ENCODE measurements around the gene TNFSF13.

Gene TNFSF13

GRCh38 chr17:7558544-7559319 lies at the start of gene TNFSF13:
Gene TNFSF13 (plus strand): TSS chr17:7558750. CDS start chr17:7559040, 290 bp downstream.
- peak within 1 kb of the TSS; percentile 36 for H3K4me3 ChIP-seq (ENCODE audit: low read depth, low read length)
- no peak for TF ChIP-seq CTCF (IDR thresholded peaks at IDR 0.05; ENCODE audit: borderline replicate concordance, insufficient read depth, low read depth, low read length)

- H3K4me3 ChIP-seq (ENCODE audit: low read depth, low read length): no peak overlapping the region
- no peak for TF ChIP-seq CTCF (IDR thresholded peaks at IDR 0.05; ENCODE audit: borderline replicate concordance, insufficient read depth, low read depth, low read length)
These were observed 49.7 kb upstream of the TNFSF13 start for GRCh38 chr17:7508846-7509245.

- no peak overlapping the region for H3K4me3 ChIP-seq (ENCODE audit: low read depth, low read length)
- no peak for TF ChIP-seq CTCF (IDR thresholded peaks at IDR 0.05; ENCODE audit: borderline replicate concordance, insufficient read depth, low read depth, low read length)
These were observed 48.6 kb upstream of the TNFSF13 start for GRCh38 chr17:7509937-7510336.

GRCh38 chr17:7511108-7511507 lies 47.4 kb upstream of the TNFSF13 start:
- TF ChIP-seq CTCF (IDR thresholded peaks at IDR 0.05; ENCODE audit: borderline replicate concordance, insufficient read depth, low read depth, low read length): no peak
- H3K4me3 ChIP-seq (ENCODE audit: low read depth, low read length): no peak overlapping the region

- H3K4me3 ChIP-seq (ENCODE audit: low read depth, low read length): no peak overlapping the region
- TF ChIP-seq CTCF (IDR thresholded peaks at IDR 0.05; ENCODE audit: borderline replicate concordance, insufficient read depth, low read depth, low read length): no peak
These were observed 46.4 kb upstream of the TNFSF13 start for GRCh38 chr17:7512105-7512504.

GRCh38 chr17:7512824-7513540 lies 45.6 kb upstream of the TNFSF13 start:
- no peak for TF ChIP-seq CTCF (IDR thresholded peaks at IDR 0.05; ENCODE audit: borderline replicate concordance, insufficient read depth, low read depth, low read length)
- H3K4me3 ChIP-seq (ENCODE audit: low read depth, low read length): no peak overlapping the region

All from GM12875 (cell line).